HG03520 (cell line): Measurements from ENCODE around the gene PHLPP1.

Experiments
- ATAC-seq: cut with Tn5 transposase; IDR thresholded peaks from one replicate; pipeline ENCODE4 v1.9.1; 2021; ENCODE audit warnings: mild to moderate bottlenecking, moderate library complexity; ENCODE audit not compliant: unreplicated experiment

Gene PHLPP1

GRCh38 chr18:62974928-62975675, 259.8 kb downstream of the PHLPP1 start:
- ATAC-seq, result no peak

- no peak for ATAC-seq
Observed at GRCh38 chr18:62975785-62976184, 260.4 kb downstream of the PHLPP1 start.

GRCh38 chr18:62976227-62976626, 260.9 kb downstream of the PHLPP1 start:
- ATAC-seq, result no peak

- no peak for ATAC-seq
Observed at GRCh38 chr18:62977512-62977911, 262.2 kb downstream of the PHLPP1 start.

- ATAC-seq, result no peak
Observed at GRCh38 chr18:62978251-62979049, 263.1 kb downstream of the PHLPP1 start.

- ATAC-seq, result no peak
Observed at GRCh38 chr18:62979176-62979575, 263.8 kb downstream of the PHLPP1 start.

- ATAC-seq, result no peak
Observed at GRCh38 chr18:62979900-62980299, 264.6 kb downstream of the PHLPP1 start.

- ATAC-seq, result no peak
Observed at GRCh38 chr18:62981566-62981965, 266.2 kb downstream of the PHLPP1 start.

- ATAC-seq, result no peak
Observed at GRCh38 chr18:62982600-62983251, 267.4 kb downstream of the PHLPP1 start.

- ATAC-seq, result no peak
Observed at GRCh38 chr18:62984656-62985315, 269.4 kb downstream of the PHLPP1 start.

GRCh38 chr18:62986490-62986889, 271.1 kb downstream of the PHLPP1 start:
- no peak for ATAC-seq

- ATAC-seq, result no peak
Observed at GRCh38 chr18:62987055-62987830, 271.9 kb downstream of the PHLPP1 start.

GRCh38 chr18:62987859-62988258, 272.5 kb downstream of the PHLPP1 start:
- ATAC-seq, result no peak

- ATAC-seq, result no peak
Observed at GRCh38 chr18:62988471-62988870, 273.1 kb downstream of the PHLPP1 start.

- no peak for ATAC-seq
Observed at GRCh38 chr18:62989195-62989594, 273.9 kb downstream of the PHLPP1 start.

GRCh38 chr18:62990653-62991052, 275.3 kb downstream of the PHLPP1 start:
- ATAC-seq, result no peak

- ATAC-seq, result no peak
Observed at GRCh38 chr18:62991389-62991788, 276.0 kb downstream of the PHLPP1 start.

GRCh38 chr18:62991959-62992358, 276.6 kb downstream of the PHLPP1 start:
- no peak for ATAC-seq

- ATAC-seq, result no peak
Observed at GRCh38 chr18:62992877-62993365, 277.6 kb downstream of the PHLPP1 start.

- ATAC-seq, result no peak
Observed at GRCh38 chr18:62996566-62996965, 281.2 kb downstream of the PHLPP1 start.
